Testis (tissue), 3 donors: ENCODE data around the gene ST8SIA6. TPM values are rescaled to one million over a fixed set of nuclear protein-coding genes. Genes with fewer than 3 reads are reported as not detected.

Source experiments
- DNase-seq: peaks from one replicate; pipeline ENCODE4 v3.0.0-alpha.2; 2019
- H3K27ac ChIP-seq, 2 donors: fragments of 200-600 bp; sonication (generic); one replicate each; pipeline ENCODE4 v1.5.1; 2019
- H3K27me3 ChIP-seq: fragments of 200-600 bp; sonication (generic); one replicate; pipeline ENCODE4 v1.5.1; 2019
- H3K36me3 ChIP-seq: fragments of 200-600 bp; sonication (generic); one replicate; pipeline ENCODE4 v1.5.1; 2017; ENCODE audit warnings: low read depth; ENCODE audit errors: missing control alignments
- H3K4me1 ChIP-seq: fragments of 200-600 bp; sonication (generic); one replicate; pipeline ENCODE4 v1.5.1; 2019
- H3K4me3 ChIP-seq, 2 donors: fragments of 200-600 bp; sonication (generic); one replicate each; pipeline ENCODE4 v1.5.1; 2017 to 2019
- H3K9me3 ChIP-seq: fragments of 200-600 bp; sonication (generic); one replicate; pipeline ENCODE4 v1.5.1; 2017
- POLR2A ChIP-seq: fragments of 450-650 bp; IDR thresholded peaks from one replicate; pipeline ENCODE4 v1.6.1; 2017; ENCODE audit warnings: antibody characterized with exemption, mild to moderate bottlenecking, moderate library complexity
- WGBS, 2 donors: methylation state at CpG; one replicate each; pipeline ENCODE4 v1.1.5; 2018; 5-methylcytosine and 5-hydroxymethylcytosine counted together
- intact Hi-C: fragments of 100-400 bp; cut with DNase I; formaldehyde crosslinking; loops from one replicate; pipeline ENCODE4 v1.15.1; 2023; ENCODE audit warnings: low total_unique reads
- polyA plus RNA-seq: library from polyadenylated mRNA; stranded (reverse); fragments of 350-450 nt; fragmentation: Illumina TruSeq; extraction: RNeasy Lipid Tissue Mini Kit (QIAGEN cat#74804); gene quantifications from one replicate; pipeline ENCODE4 v1.2.3, GENCODE V29; 2014; ENCODE audit warnings: low read depth, low replicate concordance; ENCODE audit not compliant: insufficient read depth
- total RNA-seq, 2 donors: library from RNA; depleted of rRNA; stranded (reverse); fragments of >200 nt; gene quantifications; one replicate each; pipeline ENCODE4 v1.2.3, GENCODE V29; 2016
- TF ChIP-seq, protein P1 (sequence below), 3 experiments: fragments of 450-650 bp in 2 of 3; fragments of 200-600 bp in 1 of 3; sonication (generic) in 1 of 3; IDR thresholded peaks; one replicate each; pipeline ENCODE4 v1.5.1; 2016 to 2019; ENCODE audit warnings: antibody characterized with exemption in 3 of 3, mild to moderate bottlenecking in 2 of 3, moderate library complexity in 1 of 3

ST8SIA6 gene
- total and polyA plus RNA-seq, 3 donors from 2014 or later, result 0.84 to 1.6 (median 0.87) TPM

DNA sequence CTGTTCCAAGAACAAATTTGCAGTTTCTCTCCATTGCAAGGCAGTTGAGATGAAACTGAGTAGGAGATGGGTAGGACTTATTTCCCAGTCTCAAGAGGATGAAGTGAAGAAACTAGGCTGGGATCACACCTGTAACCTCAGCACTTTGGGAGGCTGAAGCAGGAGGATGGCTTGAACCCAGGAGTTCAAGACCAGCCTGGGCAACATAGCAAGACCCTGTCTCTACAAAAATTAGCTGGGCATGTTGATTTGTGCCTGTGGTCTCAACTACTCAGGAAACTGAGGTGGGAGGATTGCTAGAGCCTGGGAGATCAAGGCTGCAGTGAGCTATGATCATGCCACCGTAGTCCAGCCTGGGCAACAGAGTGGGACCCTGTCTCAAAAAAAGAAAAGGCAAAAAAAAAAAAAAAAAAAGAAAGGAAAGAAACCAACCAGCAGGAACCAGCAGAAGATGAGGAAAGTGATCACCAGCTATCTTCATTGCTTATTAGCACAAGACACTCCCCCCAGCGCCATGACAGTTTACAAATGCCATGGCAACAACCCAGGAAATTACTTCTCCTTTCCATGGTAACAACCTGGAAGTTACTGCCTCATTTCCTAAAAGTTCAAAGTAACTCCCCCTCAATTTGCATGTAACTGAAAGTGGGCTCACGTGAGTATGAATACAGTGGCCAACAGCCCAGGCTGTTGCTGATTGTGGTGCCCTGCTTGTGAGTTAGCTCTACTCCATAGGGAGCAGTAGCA, 18.3 kb upstream of the ST8SIA6 start:
- no peaks in the 10 kb centered on the region for H3K27me3 ChIP-seq
- H3K9me3 ChIP-seq, result no peaks in the 10 kb centered on the region
- intact Hi-C loops, result no loop called here
- 92 to 94% methylated on average over 3 of the region's 3 CpGs for WGBS, 2 donors
- no peak for DNase-seq
- no peak overlapping the region for H3K4me3 ChIP-seq
- TF ChIP-seq, protein P1, sequence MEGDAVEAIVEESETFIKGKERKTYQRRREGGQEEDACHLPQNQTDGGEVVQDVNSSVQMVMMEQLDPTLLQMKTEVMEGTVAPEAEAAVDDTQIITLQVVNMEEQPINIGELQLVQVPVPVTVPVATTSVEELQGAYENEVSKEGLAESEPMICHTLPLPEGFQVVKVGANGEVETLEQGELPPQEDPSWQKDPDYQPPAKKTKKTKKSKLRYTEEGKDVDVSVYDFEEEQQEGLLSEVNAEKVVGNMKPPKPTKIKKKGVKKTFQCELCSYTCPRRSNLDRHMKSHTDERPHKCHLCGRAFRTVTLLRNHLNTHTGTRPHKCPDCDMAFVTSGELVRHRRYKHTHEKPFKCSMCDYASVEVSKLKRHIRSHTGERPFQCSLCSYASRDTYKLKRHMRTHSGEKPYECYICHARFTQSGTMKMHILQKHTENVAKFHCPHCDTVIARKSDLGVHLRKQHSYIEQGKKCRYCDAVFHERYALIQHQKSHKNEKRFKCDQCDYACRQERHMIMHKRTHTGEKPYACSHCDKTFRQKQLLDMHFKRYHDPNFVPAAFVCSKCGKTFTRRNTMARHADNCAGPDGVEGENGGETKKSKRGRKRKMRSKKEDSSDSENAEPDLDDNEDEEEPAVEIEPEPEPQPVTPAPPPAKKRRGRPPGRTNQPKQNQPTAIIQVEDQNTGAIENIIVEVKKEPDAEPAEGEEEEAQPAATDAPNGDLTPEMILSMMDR (IDR thresholded peaks at IDR 0.05), result no peak
- no peak for TF ChIP-seq POLR2A
- no peaks in the 10 kb centered on the region for H3K4me1 ChIP-seq
- no peak overlapping the region for H3K27ac ChIP-seq
- no peaks in the 10 kb centered on the region for H3K36me3 ChIP-seq

- DNase-seq, result no peak
- Histone ChIP-seq H3K9me3 (no peaks in the 10 kb centered on the region), H3K4me3 (no peak overlapping the region), H3K27ac (no peak overlapping the region), H3K27me3 (no peaks in the 10 kb centered on the region), H3K4me1 (no peaks in the 10 kb centered on the region), H3K36me3 (no peaks in the 10 kb centered on the region)
- 94 to 96% methylated on average over 5 of the region's 5 CpGs for WGBS, 2 donors
- TF ChIP-seq POLR2A, result no peak
- TF ChIP-seq, protein P1 (IDR thresholded peaks at IDR 0.05), result no peak
- intact Hi-C loops, result no loop called here
Measured at GRCh38 chr10:17470246-17470645, 15.9 kb upstream of the ST8SIA6 start.

DNA sequence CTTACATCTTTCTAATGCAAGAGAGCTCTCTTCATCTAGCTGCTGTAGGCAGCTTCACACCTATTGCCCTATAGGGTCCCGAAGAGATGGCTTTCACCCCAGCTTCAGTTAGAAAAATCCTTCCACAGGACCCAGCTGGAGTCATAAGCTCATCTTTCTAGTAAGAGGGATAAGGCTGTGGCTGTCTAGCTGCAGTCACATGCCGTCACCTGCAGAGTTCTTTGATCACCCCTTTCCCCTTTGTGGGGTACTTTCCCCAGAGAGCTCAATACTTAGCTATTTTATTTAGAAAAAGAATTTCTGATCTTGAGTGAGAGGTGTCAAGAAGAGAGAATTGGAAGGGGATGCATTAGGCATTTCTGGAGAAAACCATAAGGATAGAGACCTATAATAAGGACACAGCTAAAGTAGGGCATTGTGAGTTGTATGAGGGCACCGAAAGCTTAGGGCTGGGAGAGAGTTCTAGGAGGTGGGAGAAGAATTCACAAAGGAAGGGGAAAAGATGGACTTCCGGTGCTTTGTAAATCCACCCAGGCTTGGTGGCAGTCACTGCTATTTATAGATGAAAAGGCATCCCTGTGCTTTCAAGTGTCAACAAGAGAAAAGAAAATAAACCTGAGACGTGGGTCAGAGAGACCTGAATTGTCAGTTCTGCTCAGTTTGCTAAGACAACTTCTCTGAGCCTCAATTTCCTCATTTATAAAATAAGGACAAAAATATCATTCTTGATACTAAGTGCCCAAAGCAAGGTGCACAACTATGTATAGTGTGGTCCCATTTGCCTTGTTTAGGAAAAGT, 11.1 kb upstream of the ST8SIA6 start:
- WGBS, 2 donors, result 70 to 88% methylated on average over 5 of the region's 5 CpGs

GRCh38 chr10:17464545-17464944, 10.2 kb upstream of the ST8SIA6 start:
- TF ChIP-seq, protein P1 (IDR thresholded peaks at IDR 0.05), result no peak
- TF ChIP-seq POLR2A, result no peak
- no peaks in the 10 kb centered on the region for H3K27me3 ChIP-seq
- 82 to 83% methylated on average over 5 of the region's 5 CpGs for WGBS, 2 donors
- no peaks in the 10 kb centered on the region for H3K36me3 ChIP-seq
- no peak overlapping the region for H3K4me3 ChIP-seq
- DNase-seq, result no peak
- no peaks in the 10 kb centered on the region for H3K9me3 ChIP-seq
- H3K4me1 ChIP-seq, result no peaks in the 10 kb centered on the region
- no peak overlapping the region for H3K27ac ChIP-seq
- intact Hi-C loops, result no loop called here

More for the DNA sequence above, 11.1 kb upstream of the ST8SIA6 start:
- Histone ChIP-seq H3K4me1 (no peaks in the 10 kb centered on the region), H3K27ac (no peak overlapping the region), H3K9me3 (no peaks in the 10 kb centered on the region), H3K4me3 (no peak overlapping the region), H3K27me3 (no peaks in the 10 kb centered on the region), H3K36me3 (no peaks in the 10 kb centered on the region)
- DNase-seq, result no peak
- TF ChIP-seq POLR2A, result no peak
- TF ChIP-seq, protein P1 (IDR thresholded peaks at IDR 0.05), result no peak
- intact Hi-C loops, result no loop called here
